H1 (cell line): ENCODE measurements around the gene PDZK1IP1. TPM values are rescaled to one million over a fixed set of nuclear protein-coding genes. Genes with fewer than 3 reads are reported as not detected.

Experiments
- CTCF ChIA-PET: fragments of 300-600 bp; sonication (Branson Sonifier 250); formaldehyde crosslinking; loops from one replicate; lab custom pipeline; 2021; ENCODE audit not compliant: partially characterized antibody; lab: Charles Lee
- POLR2A ChIA-PET: fragments of 300-600 bp; sonication (Branson Sonifier 250); formaldehyde crosslinking; loops from one replicate; lab custom pipeline; 2021; ENCODE audit warnings: inconsistent platforms; ENCODE audit not compliant: partially characterized antibody; lab: Charles Lee
- DNase-seq, 2 experiments: peaks; one replicate each; pipeline versions ENCODE4 v3.0.0 to v3.0.0-alpha.2; 2010 to 2022; ENCODE audit warnings: low spot score in 2 of 2, low read depth in 1 of 2, mixed read lengths in 1 of 2
- FAIRE-seq: peaks from 2 replicates; lab custom pipeline; 2011; peaks lifted over from hg19 to GRCh38; lab: Jason Lieb, UNC
- H2AFZ ChIP-seq: 2 replicates; pipeline ENCODE4 v1.8.1; 2012; ENCODE audit warnings: low read length, inconsistent platforms
- H2AK5ac ChIP-seq: 2 replicates; pipeline ENCODE4 v1.6.1; 2013; ENCODE audit warnings: low read depth, low read length
- H2BK120ac ChIP-seq: replicated peaks from 2 replicates; pipeline ENCODE3; 2013; ENCODE audit warnings: low read depth, low read length, inconsistent platforms
- H2BK12ac ChIP-seq: 2 replicates; pipeline ENCODE4 v1.6.1; 2013; ENCODE audit warnings: low read depth, low read length
- H2BK15ac ChIP-seq: 2 replicates; pipeline ENCODE4 v1.6.1; 2013; ENCODE audit warnings: low read length
- H2BK20ac ChIP-seq: 2 replicates; pipeline ENCODE4 v1.6.1; 2013; ENCODE audit warnings: low read length
- H2BK5ac ChIP-seq: 2 replicates; pipeline ENCODE4 v1.6.1; 2013; ENCODE audit warnings: low read depth, low read length
- H3K14ac ChIP-seq: 2 replicates; pipeline ENCODE4 v1.6.1; 2013; ENCODE audit warnings: inconsistent platforms; ENCODE audit not compliant: insufficient read length
- H3K18ac ChIP-seq: 2 replicates; pipeline ENCODE4 v1.6.1; 2013; ENCODE audit warnings: low read length; ENCODE audit errors: extremely low read depth
- H3K23ac ChIP-seq: 2 replicates; pipeline ENCODE4 v1.6.1; 2013; ENCODE audit warnings: inconsistent platforms; ENCODE audit not compliant: insufficient read length
- H3K23me2 ChIP-seq: 2 replicates; pipeline ENCODE4 v1.6.1; 2013; ENCODE audit warnings: low read depth, low read length
- H3K27ac ChIP-seq: 2 replicates; pipeline ENCODE4 v1.6.1; 2011; ENCODE audit warnings: low read depth, low read length, inconsistent platforms
- H3K27me3 ChIP-seq, 4 experiments: replicated peaks in 1 of 4; 1 replicate in 1 of 4; 2 replicates in 3 of 4; pipeline versions ENCODE4 v1.6.1 to v1.8.1; 2011 to 2013; ENCODE audit warnings: low read length in 3 of 4, mild to moderate bottlenecking in 3 of 4, inconsistent platforms in 2 of 4, mixed read lengths in 2 of 4, moderate library complexity in 1 of 4; ENCODE audit not compliant: control insufficient read depth in 3 of 4, insufficient read depth in 3 of 4; ENCODE audit errors: extremely low read depth in 1 of 4
- H3K36me3 ChIP-seq, 4 experiments: 2 replicates each; pipeline versions ENCODE4 v1.6.1 to v1.8.1; 2011 to 2013; ENCODE audit warnings: mild to moderate bottlenecking in 4 of 4, low read length in 3 of 4, moderate library complexity in 2 of 4, control low read depth in 1 of 4, inconsistent platforms in 1 of 4; ENCODE audit not compliant: insufficient read depth in 4 of 4, control insufficient read depth in 2 of 4
- H3K4ac ChIP-seq: replicated peaks from 2 replicates; pipeline ENCODE3; 2013; ENCODE audit warnings: low read length, low read depth, mixed read lengths, inconsistent platforms; ENCODE audit not compliant: insufficient read length
- H3K4me1 ChIP-seq, 4 experiments: replicated peaks in 1 of 4; 1 replicate in 1 of 4; 2 replicates in 3 of 4; pipeline versions ENCODE4 v1.6.1 to v1.8.1; 2011 to 2013; ENCODE audit warnings: low read length in 3 of 4, inconsistent platforms in 2 of 4, mixed read lengths in 1 of 4; ENCODE audit not compliant: insufficient read depth in 4 of 4, control insufficient read depth in 3 of 4
- H3K4me2 ChIP-seq, 2 experiments: 2 replicates each; pipeline versions ENCODE4 v1.6.1 to v1.8.1; 2011 to 2013; ENCODE audit warnings: low read depth in 2 of 2, low read length in 2 of 2, control low read depth in 1 of 2, inconsistent platforms in 1 of 2, mild to moderate bottlenecking in 1 of 2; ENCODE audit not compliant: insufficient read depth in 1 of 2
- H3K4me3 ChIP-seq, 4 experiments: fragments of 200-600, 300-600 bp in 1 of 4; sonication (generic), shearing (Covaris generic), sonication (Bioruptor Twin) in 1 of 4; 2 replicates each; pipeline versions ENCODE4 v1.5.1 to v1.8.1; 2011 to 2016; ENCODE audit warnings: low read length in 4 of 4, low read depth in 3 of 4, control low read depth in 2 of 4, inconsistent platforms in 2 of 4, mild to moderate bottlenecking in 2 of 4, mixed read lengths in 1 of 4, moderate library complexity in 1 of 4; ENCODE audit not compliant: insufficient read depth in 2 of 4; ENCODE audit errors: extremely low read depth in 1 of 4
- H3K56ac ChIP-seq: replicated peaks from 2 replicates; pipeline ENCODE3; 2013; ENCODE audit warnings: low read depth, mild to moderate bottlenecking, mixed read lengths, low read length, inconsistent platforms; ENCODE audit not compliant: insufficient read length
- H3K79me1 ChIP-seq: 2 replicates; pipeline ENCODE4 v1.6.1; 2013; ENCODE audit warnings: low read depth, low read length, control low read depth
- H3K79me2 ChIP-seq, 2 experiments: 2 replicates each; pipeline versions ENCODE4 v1.6.1 to v1.8.1; 2012 to 2013; ENCODE audit warnings: low read length in 2 of 2, mild to moderate bottlenecking in 2 of 2, inconsistent platforms in 1 of 2; ENCODE audit not compliant: insufficient read depth in 2 of 2, control insufficient read depth in 1 of 2
- H3K9ac ChIP-seq, 4 experiments: replicated peaks in 1 of 4; 1 replicate in 1 of 4; 2 replicates in 3 of 4; pipeline versions ENCODE4 v1.6.1 to v1.8.1; 2011 to 2013; ENCODE audit warnings: low read depth in 3 of 4, low read length in 3 of 4, control low read depth in 2 of 4, mild to moderate bottlenecking in 2 of 4, moderate library complexity in 2 of 4, inconsistent platforms in 1 of 4; ENCODE audit errors: extremely low read depth in 1 of 4
- H3K9me3 ChIP-seq, 2 experiments: 2 replicates each; pipeline versions ENCODE4 v1.6.1 to v1.8.1; 2012 to 2013; ENCODE audit warnings: mild to moderate bottlenecking in 2 of 2, moderate library complexity in 2 of 2, control low read depth in 1 of 2, inconsistent platforms in 1 of 2, low read depth in 1 of 2, low read length in 1 of 2, mixed read lengths in 1 of 2; ENCODE audit not compliant: insufficient read depth in 2 of 2
- H4K20me1 ChIP-seq, 2 experiments: replicated peaks in 1 of 2; 2 replicates each; pipeline versions ENCODE3 to v1.8.1; 2011 to 2013; ENCODE audit warnings: inconsistent platforms in 2 of 2, low read length in 2 of 2, mild to moderate bottlenecking in 1 of 2; ENCODE audit not compliant: insufficient read depth in 2 of 2, control insufficient read depth in 1 of 2
- H4K5ac ChIP-seq: 2 replicates; pipeline ENCODE4 v1.6.1; 2013; ENCODE audit warnings: low read length, low read depth, mixed read lengths, inconsistent platforms; ENCODE audit not compliant: insufficient read length
- H4K8ac ChIP-seq: 2 replicates; pipeline ENCODE4 v1.8.0; 2013; ENCODE audit warnings: mild to moderate bottlenecking, moderate library complexity, low read length, inconsistent platforms; ENCODE audit not compliant: insufficient read depth; ENCODE audit errors: extremely low read depth
- H4K91ac ChIP-seq: replicated peaks from 2 replicates; pipeline ENCODE3; 2013; ENCODE audit warnings: low read length, mixed read lengths, inconsistent platforms; ENCODE audit not compliant: insufficient read length
- EZH2 ChIP-seq: fragments of 200-600 bp; sonication (generic); IDR thresholded peaks from 2 replicates; pipeline ENCODE4 v1.7.1; 2012; ENCODE audit warnings: low read depth, mild to moderate bottlenecking, moderate library complexity, low read length, inconsistent platforms; ENCODE audit not compliant: severe bottlenecking
- KDM5A ChIP-seq: fragments of 200-600 bp; IDR thresholded peaks from 2 replicates; pipeline ENCODE4 v1.7.1; 2012; ENCODE audit warnings: mild to moderate bottlenecking, low read length, inconsistent platforms, mixed read lengths
- SUZ12 ChIP-seq: fragments of 200-600 bp; sonication (generic); IDR thresholded peaks from 2 replicates; pipeline ENCODE4 v1.6.1; 2012; ENCODE audit warnings: mild to moderate bottlenecking, inconsistent platforms, low read length, moderate library complexity, mixed read lengths
- WGBS, 2 experiments: shearing (Covaris generic) in 1 of 2; methylation state at CpG; one replicate each; pipeline versions ENCODE4 v1.1.6 to v1.1.7; 2013 to 2015; ENCODE audit warnings: low lambda C conversion rate in 2 of 2, mixed read lengths in 2 of 2, inconsistent platforms in 1 of 2, low coverage in 1 of 2, missing lambda C conversion rate in 1 of 2; ENCODE audit not compliant: insufficient replicate concordance in 2 of 2, insufficient coverage in 1 of 2, insufficient read length in 1 of 2; ENCODE audit errors: extremely low coverage in 1 of 2, missing lambda C conversion rate in 1 of 2; 5-methylcytosine and 5-hydroxymethylcytosine counted together
- polyA plus RNA-seq, 7 experiments: library from polyadenylated mRNA; depleted of rRNA in 3 of 7; stranded (reverse) in 5 of 7; unstranded in 2 of 7; fragments of >200 nt in 5 of 7; fragments of 200-250 nt in 2 of 7; gene quantifications; 1 replicate in 5 of 7; 2 replicates in 1 of 7; 4 replicates in 1 of 7; pipeline versions ENCODE4 v1.2.1 to v1.2.3, GENCODE V29; 2011 to 2013; ENCODE audit warnings: missing spikeins in 2 of 7, mixed read lengths in 2 of 7
- total RNA-seq: library from RNA; stranded (reverse); fragmentation: NEBNext Ultra II Directional; extraction: Animal tissue kit (Norgen Biotek cat#: 25700); gene quantifications from 2 replicates; pipeline ENCODE4 v1.2.1, GENCODE V29; 2021

The PDZK1IP1 gene
- total and polyA plus RNA-seq, 2 of the 8 experiments (the other 6 are each of a cell fraction or from before 2014, with no cell fraction given) = 0.17 TPM; not detected in 1

GRCh38 chr1:47235241-47235681 is 45.4 kb upstream of the PDZK1IP1 start:
- Histone ChIP-seq H4K91ac (no peak overlapping the region), H2BK120ac (no peak overlapping the region), H2BK5ac (no peak overlapping the region), H3K79me2 (no peaks in the 10 kb centered on the region), H3K4me1 (peaks cover 5 to 17% (median 13%) of the 10 kb centered on the region in 4 experiments), H2BK12ac (no peak overlapping the region), H2BK15ac (no peak overlapping the region), H3K18ac (no peak overlapping the region), H3K4me3 (peak overlapping the region in 1 of 4 experiments; percentile 31; a peak in 1 of 8 replicates), H2AFZ (no peak overlapping the region), H3K4ac (no peak overlapping the region), H2AK5ac (no peak overlapping the region), H4K20me1 (peaks cover 0 to 4% of the 10 kb centered on the region in 2 experiments), H3K79me1 (no peaks in the 10 kb centered on the region), H3K9ac (no peak overlapping the region), H3K56ac (no peak overlapping the region), H3K23me2 (peaks cover 4% of the 10 kb centered on the region; the same call in 1 of the 2 replicates), H3K14ac (no peak overlapping the region), H4K8ac (no peak overlapping the region; the same call in 1 of the 2 replicates), H3K9me3 (no peaks in the 10 kb centered on the region), H3K4me2 (peak overlapping the region; percentile 29 to 40; a peak in 3 of 4 replicates), H3K27me3 (peaks cover 51 to 67% (median 65%) of the 10 kb centered on the region in 4 experiments), H3K23ac (no peak overlapping the region), H4K5ac (no peak overlapping the region), H3K36me3 (no peaks in the 10 kb centered on the region), H2BK20ac (no peak overlapping the region), H3K27ac (no peak overlapping the region)
- TF ChIP-seq KDM5A (no peak), EZH2 (peak; percentile 68), SUZ12 (peak; percentile 76; the same call in 1 of the 2 replicates)
- WGBS, 2 experiments = 12% methylated on average over 20 of the region's 21 CpGs; no CpG with 5 or more reads in 1 of the 2 experiments
- CTCF ChIA-PET = interaction anchor here (0.7 to 2.3 kb wide), 8 partner anchors 8 to 43 kb away, joined by 3 to 7 read pairs (median 4); no protein-coding TSS in a partner anchor
- peak in 1 of 2 experiments; percentile 49 for DNase-seq
- FAIRE-seq = no peak
- POLR2A ChIA-PET = no interaction called here
